GM12892 (cell line): ENCODE data around the gene GBP7.

ENCODE experiments used
- POLR2A ChIP-seq: IDR thresholded peaks from 2 replicates; pipeline ENCODE4 v1.6.1; 2011; ENCODE audit warnings: low read depth, low read length, control low read depth
- POLR2AphosphoS5 ChIP-seq: IDR thresholded peaks from 2 replicates; pipeline ENCODE4 v1.6.1; 2011; ENCODE audit warnings: low read depth, low read length, control low read depth

DNA sequence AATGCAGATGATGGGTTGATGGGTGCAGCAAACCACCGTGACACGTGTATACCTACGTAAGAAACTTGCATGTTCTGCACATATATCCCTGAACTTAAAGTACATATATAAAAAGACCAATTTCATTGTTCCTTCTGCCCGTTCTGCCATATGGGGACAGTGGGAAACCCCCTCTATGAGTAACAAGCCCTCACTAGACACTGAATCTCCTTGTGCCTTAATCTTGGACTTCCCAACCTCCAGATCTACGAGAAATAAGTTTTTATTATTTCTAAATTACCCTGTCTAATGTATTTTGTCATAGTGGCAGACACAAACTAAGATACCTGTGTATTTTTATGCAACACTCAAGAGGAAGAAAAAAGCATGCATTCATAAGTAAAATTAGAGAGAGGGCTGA, 10.0 kb downstream of the GBP7 start:
- TF ChIP-seq POLR2AphosphoS5 (no peak), POLR2A (no peak)
